PC-3 (cell line): Measurements from ENCODE around the gene ZMYND11. TPM values are rescaled to one million over a fixed set of nuclear protein-coding genes. Genes with fewer than 3 reads are reported as not detected.
A peak's percentile ranks its signal among the peaks of the same experiment; 100 is the strongest.

ENCODE experiments used
- ATAC-seq: fragments of 200-7000 bp; cut with Tn5 transposase; 2 replicates; pipeline ENCODE4 v1.9.1; 2020; ENCODE audit warnings: mild to moderate bottlenecking, moderate library complexity
- BruUV-seq: library from RNA; stranded (reverse); fragments of 400-500 nt; replicated peaks from 2 replicates; lab custom pipeline; 2021; lab: Mats Ljungman, UMichigan
- CTCF ChIA-PET: fragments of 300-600 bp; sonication (Branson Sonifier 250); formaldehyde crosslinking; loops from one replicate; lab custom pipeline; 2022; ENCODE audit warnings: antibody characterized with exemption; lab: Charles Lee
- POLR2A ChIA-PET: fragments of 300-600 bp; sonication (Branson Sonifier 250); formaldehyde crosslinking; loops from one replicate; lab custom pipeline; 2022; ENCODE audit warnings: antibody characterized with exemption; ENCODE audit not compliant: unreplicated experiment; lab: Charles Lee
- DNase-seq: peaks from one replicate; pipeline ENCODE4 v3.0.0-alpha.2; 2015
- H2AFZ ChIP-seq: fragments of 300-600 bp; sonication (generic); 2 replicates; pipeline ENCODE4 v1.6.0; 2016; ENCODE audit warnings: antibody characterized with exemption, low read length
- H3F3A ChIP-seq: fragments of 300-600 bp; sonication (generic); one replicate; pipeline ENCODE4 v1.6.0; 2017; ENCODE audit warnings: antibody characterized with exemption, low read length, control low read depth, mild to moderate bottlenecking; ENCODE audit not compliant: unreplicated experiment
- H3K27ac ChIP-seq: fragments of 300-600 bp; sonication (generic); 2 replicates; pipeline ENCODE4 v1.5.1; 2016; ENCODE audit warnings: mild to moderate bottlenecking, low read length
- H3K27me3 ChIP-seq: fragments of 300-600 bp; sonication (generic); 2 replicates; pipeline ENCODE4 v1.6.1; 2016; ENCODE audit warnings: low read length, mixed read lengths
- H3K36me3 ChIP-seq: fragments of 300-600 bp; sonication (generic); 2 replicates; pipeline ENCODE4 v1.6.1; 2016; ENCODE audit warnings: low read depth, mixed run types, low read length, mixed read lengths
- H3K4me1 ChIP-seq: fragments of 300-600 bp; sonication (generic); 2 replicates; pipeline ENCODE4 v1.5.1; 2016; ENCODE audit warnings: low read length; ENCODE audit not compliant: insufficient read depth
- H3K4me2 ChIP-seq: fragments of 300-600 bp; sonication (generic); 2 replicates; pipeline ENCODE4 v1.6.0; 2016; ENCODE audit warnings: low read length
- H3K4me3 ChIP-seq: fragments of 300-600 bp; sonication (generic); 2 replicates; pipeline ENCODE4 v1.5.1; 2016; ENCODE audit warnings: mild to moderate bottlenecking, low read length, mixed read lengths
- H3K79me2 ChIP-seq: fragments of 300-600 bp; sonication (generic); 2 replicates; pipeline ENCODE4 v1.6.1; 2017; ENCODE audit warnings: low read length, mixed read lengths
- H3K9ac ChIP-seq: fragments of 300-600 bp; sonication (generic); 2 replicates; pipeline ENCODE4 v1.6.0; 2016; ENCODE audit warnings: mild to moderate bottlenecking, low read length
- H3K9me2 ChIP-seq: fragments of 300-600 bp; sonication (generic); replicated peaks from 2 replicates; pipeline ENCODE4 v1.6.1; 2016; ENCODE audit warnings: mixed run types, low read length, mixed read lengths
- H3K9me3 ChIP-seq: fragments of 300-600 bp; sonication (generic); 2 replicates; pipeline ENCODE4 v1.6.1; 2016; ENCODE audit warnings: low read length, mixed read lengths
- H4K20me1 ChIP-seq: fragments of 300-600 bp; sonication (generic); 2 replicates; pipeline ENCODE4 v1.6.1; 2016; ENCODE audit warnings: low read length, mixed read lengths
- CTCF ChIP-seq: fragments of 300-600 bp; sonication (generic); conservative IDR thresholded peaks from 2 replicates; pipeline ENCODE4 v1.5.1; 2017; ENCODE audit warnings: antibody characterized with exemption, low read depth, mild to moderate bottlenecking, low read length
- EZH2 ChIP-seq: fragments of 300-600 bp; sonication (generic); IDR thresholded peaks from one replicate; pipeline ENCODE4 v1.6.1; 2017; ENCODE audit warnings: antibody characterized with exemption, mild to moderate bottlenecking, low read length; ENCODE audit not compliant: unreplicated experiment
- EZH2phosphoT487 ChIP-seq: fragments of 300-600 bp; sonication (generic); IDR thresholded peaks from 2 replicates; pipeline ENCODE4 v1.6.1; 2018; ENCODE audit warnings: mild to moderate bottlenecking, antibody characterized with exemption, low read length, borderline replicate concordance
- intact Hi-C: fragments of 100-400 bp; cut with micrococcal nuclease; formaldehyde crosslinking; loops from 2 replicates; pipeline ENCODE4 v1.9.0; 2023
- total RNA-seq: library from RNA; depleted of rRNA; stranded (reverse); fragments of >200 nt; gene quantifications from 2 replicates; pipeline ENCODE4 v1.2.3, GENCODE V29; 2014

Gene ZMYND11
- total RNA-seq, 1 experiment from 2014 or later = 17.1 TPM

GRCh38 chr10:176677-177076, 41.4 kb downstream of the ZMYND11 start:
- Histone ChIP-seq H3K36me3 (no peaks in the 10 kb centered on the region), H2AFZ (no peak overlapping the region), H3K9ac (no peak overlapping the region), H3K79me2 (no peaks in the 10 kb centered on the region), H3K4me3 (no peak overlapping the region), H3K9me2 (no peaks in the 10 kb centered on the region), H3K9me3 (no peaks in the 10 kb centered on the region), H3K27ac (no peak overlapping the region), H3K27me3 (no peaks in the 10 kb centered on the region), H3K4me2 (no peak overlapping the region), H3F3A (no peaks in the 10 kb centered on the region), H3K4me1 (no peaks in the 10 kb centered on the region), H4K20me1 (no peaks in the 10 kb centered on the region)
- no TSS peak for BruUV-seq
- ChIA-PET POLR2A (no interaction called here), CTCF (no interaction called here)
- ATAC-seq (no peak), DNase-seq (no peak)
- TF ChIP-seq EZH2phosphoT487 (no peak), CTCF (no peak), EZH2 (no peak)
- intact Hi-C loops = loop anchor here (5.0 kb wide), 1 partner anchor 61 kb away; no protein-coding TSS in a partner anchor

- intact Hi-C loops = loop anchor here (1.0 to 5.0 kb wide), 2 partner anchors 31 to 59 kb away; no protein-coding TSS in a partner anchor
- no peaks in the 10 kb centered on the region for H3K79me2 ChIP-seq
- H3F3A ChIP-seq = no peaks in the 10 kb centered on the region
- BruUV-seq = no TSS peak
- H3K4me2 ChIP-seq = no peak overlapping the region
- H3K27me3 ChIP-seq = no peaks in the 10 kb centered on the region
- POLR2A ChIA-PET = no interaction called here
- ATAC-seq (peak; percentile 43), DNase-seq (peak; percentile 38)
- no peaks in the 10 kb centered on the region for H3K9me2 ChIP-seq
- no peaks in the 10 kb centered on the region for H4K20me1 ChIP-seq
- TF ChIP-seq EZH2phosphoT487 = no peak
- TF ChIP-seq CTCF = peak; percentile 51
- H3K9me3 ChIP-seq = no peaks in the 10 kb centered on the region
- H3K4me1 ChIP-seq = no peaks in the 10 kb centered on the region
- H3K4me3 ChIP-seq = no peak overlapping the region
- H3K36me3 ChIP-seq = no peaks in the 10 kb centered on the region
- H3K27ac ChIP-seq = no peak overlapping the region
- no peak overlapping the region for H3K9ac ChIP-seq
- CTCF ChIA-PET = no interaction called here
- no peak overlapping the region for H2AFZ ChIP-seq
Measured at GRCh38 chr10:178208-178607, 43.0 kb downstream of the ZMYND11 start.

- no peaks in the 10 kb centered on the region for H4K20me1 ChIP-seq
- ChIA-PET CTCF (no interaction called here), POLR2A (no interaction called here)
- no peak overlapping the region for H3K4me3 ChIP-seq
- no peaks in the 10 kb centered on the region for H3K9me2 ChIP-seq
- no peak overlapping the region for H3K9ac ChIP-seq
- no peak overlapping the region for H3K27ac ChIP-seq
- no peak overlapping the region for H3K4me2 ChIP-seq
- no peaks in the 10 kb centered on the region for H3K4me1 ChIP-seq
- H3K36me3 ChIP-seq = no peaks in the 10 kb centered on the region
- no peak for DNase-seq
- no peak for ATAC-seq
- no peak overlapping the region for H2AFZ ChIP-seq
- H3K27me3 ChIP-seq = no peaks in the 10 kb centered on the region
- no peak for TF ChIP-seq EZH2
- no peak for TF ChIP-seq EZH2phosphoT487
- TF ChIP-seq CTCF = no peak
- intact Hi-C loops = loop anchor here (1.0 to 5.0 kb wide), 2 partner anchors 31 to 59 kb away; no protein-coding TSS in a partner anchor
- no peaks in the 10 kb centered on the region for H3F3A ChIP-seq
- BruUV-seq = no TSS peak
- H3K79me2 ChIP-seq = no peaks in the 10 kb centered on the region
- no peaks in the 10 kb centered on the region for H3K9me3 ChIP-seq
Measured at GRCh38 chr10:178723-179122, 43.5 kb downstream of the ZMYND11 start.
